Right lobe of liver (tissue), 6 donors: ENCODE data around the gene SYT1. TPM values are rescaled to one million over a fixed set of nuclear protein-coding genes. Genes with fewer than 3 reads are reported as not detected.
A peak's percentile ranks its signal among the peaks of the same experiment; 100 is the strongest.

Experiments used
- ATAC-seq, 4 donors: fragments of 200-7000 bp; cut with Tn5 transposase; one replicate each; pipeline ENCODE4 v1.9.1; 2020; ENCODE audit warnings: mild to moderate bottlenecking in 4 of 4, moderate library complexity in 4 of 4
- DNase-seq, 3 donors: peaks; one replicate each; pipeline ENCODE4 v3.0.0-alpha.2; 2020
- H3K27ac ChIP-seq, 3 donors: fragments of 200-600 bp; one replicate each; pipeline ENCODE4 v1.8.0; 2022
- H3K27me3 ChIP-seq, 2 donors: fragments of 200-600 bp; one replicate each; pipeline ENCODE4 v1.8.0; 2022
- H3K36me3 ChIP-seq, 4 donors: fragments of 200-600 bp; sonication (generic) in 1 of 4; one replicate each; pipeline versions ENCODE4 v1.5.1 to v1.8.0; 2017 to 2022; ENCODE audit warnings: control low read depth in 1 of 4
- H3K4me1 ChIP-seq, 4 donors: fragments of 200-600 bp; sonication (generic) in 1 of 4; one replicate each; pipeline versions ENCODE4 v1.5.1 to v1.8.0; 2017 to 2022; ENCODE audit warnings: control low read depth in 1 of 4
- H3K4me3 ChIP-seq, 3 donors: fragments of 200-600 bp; one replicate each; pipeline ENCODE4 v1.8.0; 2022
- H3K9me3 ChIP-seq, 4 donors: fragments of 200-600 bp; sonication (generic) in 1 of 4; one replicate each; pipeline versions ENCODE4 v1.5.1 to v1.8.0; 2017 to 2022; ENCODE audit warnings: control low read depth in 1 of 4
- POLR2A ChIP-seq: fragments of 450-650 bp; IDR thresholded peaks from one replicate; pipeline ENCODE4 v1.6.1; 2017; ENCODE audit warnings: antibody characterized with exemption, mild to moderate bottlenecking
- WGBS: methylation state at CpG from one replicate; pipeline ENCODE4 v1.1.6; 2018; ENCODE audit warnings: low coverage, low lambda C conversion rate; ENCODE audit not compliant: insufficient coverage; ENCODE audit errors: missing lambda C conversion rate; 5-methylcytosine and 5-hydroxymethylcytosine counted together
- intact Hi-C, 2 donors: fragments of 100-400 bp; cut with DNase I; formaldehyde crosslinking; loops; one replicate each; pipeline versions ENCODE4 v1.11.2 to v1.14.1; 2022
- total RNA-seq, 6 experiments: library from RNA; depleted of rRNA in 2 of 6; stranded (reverse); fragments of >200 nt in 2 of 6; fragmentation: NEBNext Ultra II Directional in 3 of 6; extraction: Animal tissue kit (Norgen Biotek cat#: 25700) in 3 of 6; gene quantifications; one replicate each; pipeline versions ENCODE4 v1.1.0 to v1.2.4, GENCODE V29; 2016 to 2023
- TF ChIP-seq, protein P1 (sequence below), 4 donors: fragments of 200-600 bp in 3 of 4; fragments of 450-650 bp in 1 of 4; IDR thresholded peaks; one replicate each; pipeline versions ENCODE4 v1.5.1 to v1.8.0; 2016 to 2022; ENCODE audit warnings: antibody characterized with exemption in 4 of 4, mild to moderate bottlenecking in 2 of 4
- donor health status: DM: no; HTN: yes; CAD: no.
- donor health status: DM: no; HTN: no; CAD: no.
- donor health status: DM: no; HTN: no; CAD: no.
- donor health status: DM: no; HTN: yes; CAD: no.
- donor health status: DM: no; HTN: yes; CAD: no.

The SYT1 gene
- total RNA-seq, 6 experiments from 2014 or later: 0.35 to 1.9 (median 0.81) TPM

DNA sequence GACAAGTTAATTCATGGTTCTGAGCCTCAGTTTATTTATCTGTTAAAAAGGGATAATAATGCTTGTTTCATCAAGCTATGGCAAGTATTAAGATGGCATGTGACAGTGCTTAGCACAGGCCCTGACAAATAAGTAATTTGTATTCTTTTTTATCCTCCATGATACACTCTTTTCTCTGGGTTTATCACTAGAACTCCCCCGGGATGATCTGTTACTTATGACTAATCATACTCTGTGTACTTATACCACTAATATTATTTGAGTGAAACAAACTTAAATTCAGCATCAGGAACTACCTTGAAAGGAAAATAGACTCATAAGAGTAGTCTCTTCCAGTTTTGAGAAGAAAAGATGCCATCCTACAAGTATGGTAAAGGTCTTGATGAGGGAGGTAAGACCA lies 542.4 kb downstream of the SYT1 start:
- H3K9me3 ChIP-seq: no peaks in the 10 kb centered on the region
- no peaks in the 10 kb centered on the region for H3K36me3 ChIP-seq
- TF ChIP-seq, protein P1, sequence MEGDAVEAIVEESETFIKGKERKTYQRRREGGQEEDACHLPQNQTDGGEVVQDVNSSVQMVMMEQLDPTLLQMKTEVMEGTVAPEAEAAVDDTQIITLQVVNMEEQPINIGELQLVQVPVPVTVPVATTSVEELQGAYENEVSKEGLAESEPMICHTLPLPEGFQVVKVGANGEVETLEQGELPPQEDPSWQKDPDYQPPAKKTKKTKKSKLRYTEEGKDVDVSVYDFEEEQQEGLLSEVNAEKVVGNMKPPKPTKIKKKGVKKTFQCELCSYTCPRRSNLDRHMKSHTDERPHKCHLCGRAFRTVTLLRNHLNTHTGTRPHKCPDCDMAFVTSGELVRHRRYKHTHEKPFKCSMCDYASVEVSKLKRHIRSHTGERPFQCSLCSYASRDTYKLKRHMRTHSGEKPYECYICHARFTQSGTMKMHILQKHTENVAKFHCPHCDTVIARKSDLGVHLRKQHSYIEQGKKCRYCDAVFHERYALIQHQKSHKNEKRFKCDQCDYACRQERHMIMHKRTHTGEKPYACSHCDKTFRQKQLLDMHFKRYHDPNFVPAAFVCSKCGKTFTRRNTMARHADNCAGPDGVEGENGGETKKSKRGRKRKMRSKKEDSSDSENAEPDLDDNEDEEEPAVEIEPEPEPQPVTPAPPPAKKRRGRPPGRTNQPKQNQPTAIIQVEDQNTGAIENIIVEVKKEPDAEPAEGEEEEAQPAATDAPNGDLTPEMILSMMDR (IDR thresholded peaks at IDR 0.05): no peak
- TF ChIP-seq POLR2A: no peak
- no peaks in the 10 kb centered on the region for H3K4me1 ChIP-seq
- WGBS: 67% methylated on average over 1 of the region's 1 CpG
- H3K27ac ChIP-seq: no peak overlapping the region
- intact Hi-C loops: no loop called here
- no peak for DNase-seq
- no peak overlapping the region for H3K4me3 ChIP-seq
- H3K27me3 ChIP-seq: no peaks in the 10 kb centered on the region
- no peak for ATAC-seq

DNA sequence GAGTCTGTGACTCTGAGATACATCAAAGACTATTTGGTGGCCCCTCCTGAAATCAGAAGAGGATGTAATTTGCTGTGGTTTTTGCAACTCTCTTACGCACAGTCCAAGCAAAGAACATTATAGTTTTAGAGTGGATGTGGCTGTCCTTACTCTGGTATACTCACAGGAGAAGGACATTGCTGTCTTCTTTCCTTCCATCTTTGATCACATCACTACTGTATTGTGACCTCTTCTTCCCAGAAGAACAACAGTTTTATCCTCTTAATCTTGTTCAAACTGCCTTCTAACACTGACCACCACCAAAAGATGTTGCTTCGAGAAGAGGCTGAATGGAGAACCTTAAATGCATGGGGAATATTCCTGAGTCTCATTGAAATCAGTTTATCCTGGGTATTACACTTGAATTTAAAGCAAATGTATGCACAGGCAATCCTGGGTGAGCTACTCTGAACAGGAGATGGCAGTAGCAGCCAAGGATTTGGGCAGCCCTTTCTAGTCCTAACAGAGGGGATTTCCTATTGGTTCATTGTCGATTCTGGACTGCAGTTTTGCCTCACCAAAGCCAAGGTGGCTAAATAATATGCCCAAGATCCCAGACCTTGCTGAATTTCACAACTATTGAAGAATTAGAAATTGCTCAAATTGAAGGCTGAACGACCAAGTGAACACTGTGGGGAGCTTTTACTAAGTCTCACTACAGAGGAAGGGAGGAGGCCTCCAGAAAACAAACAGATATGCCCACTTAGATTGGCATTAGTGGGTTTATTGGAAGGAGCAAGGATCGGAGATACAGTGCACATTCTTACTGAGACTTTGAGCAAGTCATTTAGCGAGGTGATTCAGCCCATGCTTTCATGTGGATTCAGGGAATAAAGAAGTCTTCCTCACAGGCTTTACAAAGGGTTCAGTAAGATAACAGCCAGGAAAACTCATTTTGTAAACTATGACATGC lies 543.4 kb downstream of the SYT1 start:
- Histone ChIP-seq H3K4me3 (no peak overlapping the region), H3K27me3 (no peaks in the 10 kb centered on the region), H3K27ac (no peak overlapping the region), H3K9me3 (no peaks in the 10 kb centered on the region), H3K36me3 (no peaks in the 10 kb centered on the region), H3K4me1 (no peaks in the 10 kb centered on the region)
- DNase-seq: peak in 2 of 3 donors; percentile 25 to 47
- peak; percentile 76 to 99 (median 84) for ATAC-seq
- 31% methylated on average over 4 of the region's 6 CpGs for WGBS
- no peak for TF ChIP-seq POLR2A
- TF ChIP-seq, protein P1 (IDR thresholded peaks at IDR 0.05): peak; percentile 44 to 63 (median 52)
- intact Hi-C loops: no loop called here

DNA sequence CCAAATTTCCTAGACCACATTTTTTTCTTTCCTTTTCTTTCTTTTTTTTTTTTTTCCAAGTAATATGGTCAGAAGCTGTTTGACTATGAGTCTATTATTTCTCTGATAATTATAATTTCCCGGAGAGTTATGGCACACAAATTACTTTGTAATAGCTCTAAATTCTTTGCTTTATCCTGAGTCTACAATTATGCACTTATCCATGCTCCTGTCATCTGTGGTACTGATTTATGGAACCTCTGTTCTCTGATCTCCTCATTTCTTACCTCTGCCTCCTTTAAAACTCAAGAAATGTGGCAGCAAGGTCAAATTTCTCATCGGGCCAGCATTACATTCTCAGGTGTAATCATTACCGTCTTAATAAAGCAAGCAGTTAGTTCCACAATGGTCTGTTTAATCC lies 544.1 kb downstream of the SYT1 start:
- intact Hi-C loops: no loop called here

DNA sequence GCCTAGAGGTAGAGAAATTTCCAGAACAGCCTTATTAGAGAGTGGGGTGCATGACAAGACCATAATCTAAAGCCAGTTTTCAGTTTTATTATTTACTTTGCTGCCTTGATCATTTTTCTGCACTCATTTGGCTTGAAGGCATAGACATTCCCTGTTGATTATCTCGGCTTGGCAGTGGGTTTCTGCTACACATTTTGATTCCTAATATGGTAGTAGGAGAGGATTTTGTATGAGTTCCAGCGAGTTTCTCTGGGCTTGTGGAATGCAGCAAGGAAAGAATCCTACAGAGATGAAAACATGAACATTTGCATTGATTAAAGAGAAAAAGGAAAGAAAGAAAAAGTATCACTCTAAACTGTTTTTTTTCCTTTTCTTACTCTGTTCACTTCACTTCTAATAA lies 545.0 kb downstream of the SYT1 start:
- Histone ChIP-seq H3K27ac (no peak overlapping the region), H3K4me1 (no peaks in the 10 kb centered on the region), H3K27me3 (no peaks in the 10 kb centered on the region), H3K36me3 (no peaks in the 10 kb centered on the region), H3K9me3 (no peaks in the 10 kb centered on the region), H3K4me3 (no peak overlapping the region)
- ATAC-seq (no peak), DNase-seq (no peak)
- TF ChIP-seq, protein P1 (IDR thresholded peaks at IDR 0.05): no peak
- no peak for TF ChIP-seq POLR2A
- intact Hi-C loops: no loop called here
- WGBS: 34% methylated on average over 2 of the region's 2 CpGs

More for the DNA sequence above, 544.1 kb downstream of the SYT1 start:
- TF ChIP-seq POLR2A: no peak
- TF ChIP-seq, protein P1 (IDR thresholded peaks at IDR 0.05): no peak
- no peak for DNase-seq
- Histone ChIP-seq H3K4me3 (no peak overlapping the region), H3K9me3 (no peaks in the 10 kb centered on the region), H3K36me3 (no peaks in the 10 kb centered on the region), H3K27me3 (no peaks in the 10 kb centered on the region), H3K4me1 (no peaks in the 10 kb centered on the region), H3K27ac (no peak overlapping the region)
- WGBS: 71% methylated on average over 3 of the region's 3 CpGs
- no peak for ATAC-seq
